Measurements from ENCODE around the gene SYK. TPM values are rescaled to one million over a fixed set of nuclear protein-coding genes. Genes with fewer than 3 reads are reported as not detected.

SYK gene
- total and polyA plus RNA-seq, 2 of the 13 experiments (the other 11 are each of a cell fraction or from before 2014, with no cell fraction given): not detected

DNA sequence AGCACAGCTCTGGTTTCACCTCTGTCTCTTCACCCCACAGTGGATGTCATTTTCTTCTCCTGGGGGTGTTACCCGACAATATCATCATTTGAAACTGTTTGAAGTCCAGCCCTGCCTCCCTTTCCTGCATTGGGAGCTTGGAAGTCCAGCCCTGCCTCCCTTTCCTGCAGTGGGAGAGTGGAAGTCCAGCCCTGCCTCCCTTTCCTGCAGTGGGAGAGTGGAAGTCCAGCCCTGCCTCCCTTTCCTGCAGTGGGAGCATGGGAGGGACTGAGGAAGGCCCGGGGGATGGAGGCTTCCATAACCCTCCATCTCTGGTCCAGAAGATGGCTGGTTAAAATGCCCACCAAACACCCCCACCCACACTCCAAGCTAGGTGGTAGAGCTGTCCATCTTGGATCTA is 59.8 kb downstream of the SYK start:
- no peaks in the 10 kb centered on the region for H3K36me3 ChIP-seq (replicated peaks in 1 of 2; ENCODE audit: control insufficient read depth in 1 of 2, insufficient read depth in 2 of 2, low read length in 2 of 2)
- WGBS (ENCODE audit: low lambda C conversion rate): 0% methylated on average over 1 of the region's 2 CpGs
- no peaks in the 10 kb centered on the region for H3K9me3 ChIP-seq (ENCODE audit: low read length)
- H3K27me3 ChIP-seq (ENCODE audit: control insufficient read depth in 1 of 2, insufficient read depth in 2 of 2, low read length in 2 of 2): peaks cover 3 to 29% of the 10 kb centered on the region in 2 experiments; a peak in 3 of 5 replicates
- H2AFZ ChIP-seq (ENCODE audit: low read length): no peak overlapping the region
- H3K27ac ChIP-seq (ENCODE audit: extremely low read length, insufficient read depth, low read length): no peak overlapping the region
- DNase-seq (ENCODE audit: low spot score): no peak
- no peak overlapping the region for H3K9ac ChIP-seq (ENCODE audit: insufficient read depth, low read depth, low read length)
- ChIA-PET POLR2A (no interaction called here), CTCF (ENCODE audit: low intra/inter-chr PET ratio, low total read pairs) (no interaction called here)
- intact Hi-C loops (cut with micrococcal nuclease; ENCODE audit: unreplicated experiment): no loop called here
- H4K20me1 ChIP-seq (ENCODE audit: insufficient read depth, low read length): no peaks in the 10 kb centered on the region
- H3K4me1 ChIP-seq (ENCODE audit: insufficient read depth, low read length): no peaks in the 10 kb centered on the region
- in situ Hi-C loops (cut with HindIII; ENCODE audit: extremely low pct_ligation_motif_present, low pct_unique_long_range_greater_than_20kb): loop anchor here (25.0 kb wide), 1 partner anchor 624 kb away; no protein-coding TSS in a partner anchor
- no peak for ATAC-seq
- no peak overlapping the region for H3K4me3 ChIP-seq (replicated peaks in 1 of 3; ENCODE audit: insufficient read depth in 1 of 3, low read depth in 2 of 3, low read length in 3 of 3)
- H3K79me2 ChIP-seq (ENCODE audit: insufficient read depth, low read length): no peaks in the 10 kb centered on the region
- H3K4me2 ChIP-seq (ENCODE audit: low read depth, low read length): no peak overlapping the region
- no peak for FAIRE-seq
- no TSS peak for BruUV-seq (replicated peaks)
- TF ChIP-seq, protein P1, sequence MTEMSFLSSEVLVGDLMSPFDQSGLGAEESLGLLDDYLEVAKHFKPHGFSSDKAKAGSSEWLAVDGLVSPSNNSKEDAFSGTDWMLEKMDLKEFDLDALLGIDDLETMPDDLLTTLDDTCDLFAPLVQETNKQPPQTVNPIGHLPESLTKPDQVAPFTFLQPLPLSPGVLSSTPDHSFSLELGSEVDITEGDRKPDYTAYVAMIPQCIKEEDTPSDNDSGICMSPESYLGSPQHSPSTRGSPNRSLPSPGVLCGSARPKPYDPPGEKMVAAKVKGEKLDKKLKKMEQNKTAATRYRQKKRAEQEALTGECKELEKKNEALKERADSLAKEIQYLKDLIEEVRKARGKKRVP (CRISPR knock-in tag; IDR thresholded peaks at IDR 0.05): no peak
- TF ChIP-seq NR1H2 (CRISPR knock-in tag; IDR thresholded peaks at IDR 0.05; ENCODE audit: borderline replicate concordance, low read depth) (no peak), PRMT3 (CRISPR knock-in tag; IDR thresholded peaks at IDR 0.05; ENCODE audit: borderline replicate concordance, low read depth) (no peak), SIN3A (IDR thresholded peaks at IDR 0.05; ENCODE audit: borderline replicate concordance, low read depth, low read length) (no peak), ETV5 (CRISPR knock-in tag; IDR thresholded peaks at IDR 0.05; ENCODE audit: borderline replicate concordance) (no peak), FOXK2 (IDR thresholded peaks at IDR 0.05) (no peak), CHD4 (IDR thresholded peaks at IDR 0.05; ENCODE audit: borderline replicate concordance, low read length) (no peak), ZNF12 (CRISPR knock-in tag; IDR thresholded peaks at IDR 0.05) (no peak), ZNF264 (CRISPR knock-in tag; IDR thresholded peaks at IDR 0.05) (no peak), KDM5B (CRISPR knock-in tag; IDR thresholded peaks at IDR 0.05; ENCODE audit: borderline replicate concordance) (no peak), SAFB2 (CRISPR knock-in tag; IDR thresholded peaks at IDR 0.05; ENCODE audit: borderline replicate concordance, low read depth) (no peak), ZNF382 (CRISPR knock-in tag; IDR thresholded peaks at IDR 0.05; ENCODE audit: borderline replicate concordance) (no peak), PBX3 (CRISPR knock-in tag; IDR thresholded peaks at IDR 0.05; ENCODE audit: borderline replicate concordance) (no peak)
- TF ChIP-seq, protein P2, sequence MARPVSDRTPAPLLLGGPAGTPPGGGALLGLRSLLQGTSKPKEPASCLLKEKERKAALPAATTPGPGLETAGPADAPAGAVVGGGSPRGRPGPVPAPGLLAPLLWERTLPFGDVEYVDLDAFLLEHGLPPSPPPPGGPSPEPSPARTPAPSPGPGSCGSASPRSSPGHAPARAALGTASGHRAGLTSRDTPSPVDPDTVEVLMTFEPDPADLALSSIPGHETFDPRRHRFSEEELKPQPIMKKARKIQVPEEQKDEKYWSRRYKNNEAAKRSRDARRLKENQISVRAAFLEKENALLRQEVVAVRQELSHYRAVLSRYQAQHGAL (CRISPR knock-in tag; IDR thresholded peaks at IDR 0.05; ENCODE audit: not compliant biosample characterization): no peak
- TF ChIP-seq, protein P3, sequence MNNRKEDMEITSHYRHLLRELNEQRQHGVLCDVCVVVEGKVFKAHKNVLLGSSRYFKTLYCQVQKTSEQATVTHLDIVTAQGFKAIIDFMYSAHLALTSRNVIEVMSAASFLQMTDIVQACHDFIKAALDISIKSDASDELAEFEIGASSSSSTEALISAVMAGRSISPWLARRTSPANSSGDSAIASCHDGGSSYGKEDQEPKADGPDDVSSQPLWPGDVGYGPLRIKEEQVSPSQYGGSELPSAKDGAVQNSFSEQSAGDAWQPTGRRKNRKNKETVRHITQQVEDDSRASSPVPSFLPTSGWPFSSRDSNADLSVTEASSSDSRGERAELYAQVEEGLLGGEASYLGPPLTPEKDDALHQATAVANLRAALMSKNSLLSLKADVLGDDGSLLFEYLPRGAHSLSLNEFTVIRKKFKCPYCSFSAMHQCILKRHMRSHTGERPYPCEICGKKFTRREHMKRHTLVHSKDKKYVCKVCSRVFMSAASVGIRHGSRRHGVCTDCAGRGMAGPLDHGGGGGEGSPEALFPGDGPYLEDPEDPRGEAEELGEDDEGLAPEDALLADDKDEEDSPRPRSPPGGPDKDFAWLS (CRISPR knock-in tag; IDR thresholded peaks at IDR 0.05; ENCODE audit: borderline replicate concordance): no peak
- TF ChIP-seq, protein P4, sequence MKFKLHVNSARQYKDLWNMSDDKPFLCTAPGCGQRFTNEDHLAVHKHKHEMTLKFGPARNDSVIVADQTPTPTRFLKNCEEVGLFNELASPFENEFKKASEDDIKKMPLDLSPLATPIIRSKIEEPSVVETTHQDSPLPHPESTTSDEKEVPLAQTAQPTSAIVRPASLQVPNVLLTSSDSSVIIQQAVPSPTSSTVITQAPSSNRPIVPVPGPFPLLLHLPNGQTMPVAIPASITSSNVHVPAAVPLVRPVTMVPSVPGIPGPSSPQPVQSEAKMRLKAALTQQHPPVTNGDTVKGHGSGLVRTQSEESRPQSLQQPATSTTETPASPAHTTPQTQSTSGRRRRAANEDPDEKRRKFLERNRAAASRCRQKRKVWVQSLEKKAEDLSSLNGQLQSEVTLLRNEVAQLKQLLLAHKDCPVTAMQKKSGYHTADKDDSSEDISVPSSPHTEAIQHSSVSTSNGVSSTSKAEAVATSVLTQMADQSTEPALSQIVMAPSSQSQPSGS (CRISPR knock-in tag; IDR thresholded peaks at IDR 0.05): no peak
